GM18861 (cell line): ENCODE data around the gene GTF2F2.

Experiments
- ATAC-seq: cut with Tn5 transposase; IDR thresholded peaks from one replicate; pipeline ENCODE4 v1.9.1; 2021; ENCODE audit not compliant: unreplicated experiment

The GTF2F2 gene

GRCh38 chr13:45209229-45209628 lies 88.9 kb downstream of the GTF2F2 start:
- ATAC-seq = no peak

GRCh38 chr13:45215392-45216077 lies 95.2 kb downstream of the GTF2F2 start:
- ATAC-seq = no peak

- no peak for ATAC-seq
Measured at GRCh38 chr13:45216193-45216592, 95.9 kb downstream of the GTF2F2 start.

GRCh38 chr13:45218689-45219088 lies 98.4 kb downstream of the GTF2F2 start:
- ATAC-seq = no peak

GRCh38 chr13:45219123-45219891 lies 99.0 kb downstream of the GTF2F2 start:
- no peak for ATAC-seq

GRCh38 chr13:45219938-45220375 lies 99.6 kb downstream of the GTF2F2 start:
- no peak for ATAC-seq

- ATAC-seq = no peak
Measured at GRCh38 chr13:45220403-45220802, 100.1 kb downstream of the GTF2F2 start.

- no peak for ATAC-seq
Measured at GRCh38 chr13:45222516-45222915, 102.2 kb downstream of the GTF2F2 start.

GRCh38 chr13:45222919-45223318 lies 102.6 kb downstream of the GTF2F2 start:
- ATAC-seq = no peak

- ATAC-seq = no peak
Measured at GRCh38 chr13:45224176-45224575, 103.9 kb downstream of the GTF2F2 start.

- ATAC-seq = no peak
Measured at GRCh38 chr13:45225370-45225769, 105.1 kb downstream of the GTF2F2 start.

- ATAC-seq = no peak
Measured at GRCh38 chr13:45226024-45226423, 105.7 kb downstream of the GTF2F2 start.

GRCh38 chr13:45228002-45228401 lies 107.7 kb downstream of the GTF2F2 start:
- ATAC-seq = no peak

- no peak for ATAC-seq
Measured at GRCh38 chr13:45229172-45229571, 108.9 kb downstream of the GTF2F2 start.

GRCh38 chr13:45231305-45231704 lies 111.0 kb downstream of the GTF2F2 start:
- ATAC-seq = no peak

- no peak for ATAC-seq
Measured at GRCh38 chr13:45231722-45232121, 111.4 kb downstream of the GTF2F2 start.

GRCh38 chr13:45232591-45232990 lies 112.3 kb downstream of the GTF2F2 start:
- ATAC-seq = no peak

- no peak for ATAC-seq
Measured at GRCh38 chr13:45238945-45239795, 118.9 kb downstream of the GTF2F2 start.

GRCh38 chr13:45240143-45240542 lies 119.8 kb downstream of the GTF2F2 start:
- no peak for ATAC-seq

GRCh38 chr13:45242070-45242469 lies 121.8 kb downstream of the GTF2F2 start:
- no peak for ATAC-seq

GRCh38 chr13:45242524-45242923 lies 122.2 kb downstream of the GTF2F2 start:
- no peak for ATAC-seq

GRCh38 chr13:45243077-45243476 lies 122.8 kb downstream of the GTF2F2 start:
- no peak for ATAC-seq
